Measurements from ENCODE around the gene TSPAN12. TPM values are rescaled to one million over a fixed set of nuclear protein-coding genes. Genes with fewer than 3 reads are reported as not detected.
A peak's percentile ranks its signal among the peaks of the same experiment; 100 is the strongest.

The TSPAN12 gene
- total RNA-seq, 1 experiment from 2014 or later, result 7.4 TPM

DNA sequence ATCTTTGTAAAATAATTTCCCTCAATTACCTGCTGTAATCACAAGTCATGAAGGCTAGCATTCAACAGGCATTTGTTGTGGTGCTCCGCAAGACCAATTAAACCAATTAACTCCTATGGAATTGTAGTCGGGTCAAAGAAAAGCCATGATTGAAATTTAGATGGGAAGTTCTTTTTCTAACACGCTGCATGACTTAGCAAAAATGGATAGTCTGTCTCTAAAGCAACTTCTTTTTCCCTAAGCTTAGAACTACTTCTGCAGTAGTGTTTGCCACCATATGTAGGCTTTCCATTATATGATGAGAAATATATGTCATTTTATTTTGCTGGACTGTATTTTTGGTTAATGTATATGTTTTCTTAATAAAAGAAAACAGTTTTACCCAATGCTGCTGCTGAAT, 119.1 kb downstream of the TSPAN12 start:
- ATAC-seq (no peak), DNase-seq (ENCODE audit: low read depth, low spot score) (no peak)
- Histone ChIP-seq H4K20me1 (ENCODE audit: insufficient read depth) (no peaks in the 10 kb centered on the region), H3K36me3 (ENCODE audit: control insufficient read depth in 1 of 2, insufficient read depth in 2 of 2, low read length in 2 of 2) (no peaks in the 10 kb centered on the region), H3K27ac (ENCODE audit: low read depth, low read length) (no peak overlapping the region), H3K9me2 (ENCODE audit: insufficient read depth) (no peaks in the 10 kb centered on the region), H3K27me3 (ENCODE audit: insufficient read depth, low read length) (no peaks in the 10 kb centered on the region), H3K4me3 (replicated peaks in 1 of 2; ENCODE audit: low read depth in 1 of 2, low read length in 2 of 2) (no peak overlapping the region), H3K4me2 (ENCODE audit: low read length) (no peak overlapping the region), H3K9me3 (ENCODE audit: control insufficient read depth in 1 of 2, insufficient read depth in 1 of 2, low read depth in 1 of 2, low read length in 2 of 2) (no peaks in the 10 kb centered on the region), H2AFZ (ENCODE audit: low read depth, low read length, poor library complexity, severe bottlenecking) (peak overlapping the region; percentile 16), H3K4me1 (ENCODE audit: control insufficient read depth in 1 of 2, insufficient read depth in 2 of 2, low read length in 2 of 2) (no peaks in the 10 kb centered on the region), H3K79me2 (ENCODE audit: insufficient read depth, low read length) (no peaks in the 10 kb centered on the region), H3K9ac (ENCODE audit: low read length) (no peak overlapping the region)
- BruUV-seq (replicated peaks), result no TSS peak
- POLR2A ChIA-PET, result no interaction called here
- intact Hi-C loops (cut with micrococcal nuclease), result no loop called here
- no peak for TF ChIP-seq JUND (IDR thresholded peaks at IDR 0.05)
- no peak for TF ChIP-seq EGR1 (IDR thresholded peaks at IDR 0.05; ENCODE audit: low read depth)
- TF ChIP-seq, protein P1, sequence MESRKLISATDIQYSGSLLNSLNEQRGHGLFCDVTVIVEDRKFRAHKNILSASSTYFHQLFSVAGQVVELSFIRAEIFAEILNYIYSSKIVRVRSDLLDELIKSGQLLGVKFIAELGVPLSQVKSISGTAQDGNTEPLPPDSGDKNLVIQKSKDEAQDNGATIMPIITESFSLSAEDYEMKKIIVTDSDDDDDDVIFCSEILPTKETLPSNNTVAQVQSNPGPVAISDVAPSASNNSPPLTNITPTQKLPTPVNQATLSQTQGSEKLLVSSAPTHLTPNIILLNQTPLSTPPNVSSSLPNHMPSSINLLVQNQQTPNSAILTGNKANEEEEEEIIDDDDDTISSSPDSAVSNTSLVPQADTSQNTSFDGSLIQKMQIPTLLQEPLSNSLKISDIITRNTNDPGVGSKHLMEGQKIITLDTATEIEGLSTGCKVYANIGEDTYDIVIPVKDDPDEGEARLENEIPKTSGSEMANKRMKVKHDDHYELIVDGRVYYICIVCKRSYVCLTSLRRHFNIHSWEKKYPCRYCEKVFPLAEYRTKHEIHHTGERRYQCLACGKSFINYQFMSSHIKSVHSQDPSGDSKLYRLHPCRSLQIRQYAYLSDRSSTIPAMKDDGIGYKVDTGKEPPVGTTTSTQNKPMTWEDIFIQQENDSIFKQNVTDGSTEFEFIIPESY (IDR thresholded peaks at IDR 0.05; ENCODE audit: extremely low read depth, insufficient replicate concordance, low read length), result no peak
- TF ChIP-seq EZH2phosphoT487 (IDR thresholded peaks at IDR 0.05; ENCODE audit: borderline replicate concordance), result no peak
- TF ChIP-seq ZFX (IDR thresholded peaks at IDR 0.05), result no peak
- TF ChIP-seq, protein P2, sequence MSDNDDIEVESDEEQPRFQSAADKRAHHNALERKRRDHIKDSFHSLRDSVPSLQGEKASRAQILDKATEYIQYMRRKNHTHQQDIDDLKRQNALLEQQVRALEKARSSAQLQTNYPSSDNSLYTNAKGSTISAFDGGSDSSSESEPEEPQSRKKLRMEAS (IDR thresholded peaks at IDR 0.05), result no peak
- TF ChIP-seq CBX3 (IDR thresholded peaks at IDR 0.05; ENCODE audit: low read depth), result no peak
- TF ChIP-seq, protein P3, sequence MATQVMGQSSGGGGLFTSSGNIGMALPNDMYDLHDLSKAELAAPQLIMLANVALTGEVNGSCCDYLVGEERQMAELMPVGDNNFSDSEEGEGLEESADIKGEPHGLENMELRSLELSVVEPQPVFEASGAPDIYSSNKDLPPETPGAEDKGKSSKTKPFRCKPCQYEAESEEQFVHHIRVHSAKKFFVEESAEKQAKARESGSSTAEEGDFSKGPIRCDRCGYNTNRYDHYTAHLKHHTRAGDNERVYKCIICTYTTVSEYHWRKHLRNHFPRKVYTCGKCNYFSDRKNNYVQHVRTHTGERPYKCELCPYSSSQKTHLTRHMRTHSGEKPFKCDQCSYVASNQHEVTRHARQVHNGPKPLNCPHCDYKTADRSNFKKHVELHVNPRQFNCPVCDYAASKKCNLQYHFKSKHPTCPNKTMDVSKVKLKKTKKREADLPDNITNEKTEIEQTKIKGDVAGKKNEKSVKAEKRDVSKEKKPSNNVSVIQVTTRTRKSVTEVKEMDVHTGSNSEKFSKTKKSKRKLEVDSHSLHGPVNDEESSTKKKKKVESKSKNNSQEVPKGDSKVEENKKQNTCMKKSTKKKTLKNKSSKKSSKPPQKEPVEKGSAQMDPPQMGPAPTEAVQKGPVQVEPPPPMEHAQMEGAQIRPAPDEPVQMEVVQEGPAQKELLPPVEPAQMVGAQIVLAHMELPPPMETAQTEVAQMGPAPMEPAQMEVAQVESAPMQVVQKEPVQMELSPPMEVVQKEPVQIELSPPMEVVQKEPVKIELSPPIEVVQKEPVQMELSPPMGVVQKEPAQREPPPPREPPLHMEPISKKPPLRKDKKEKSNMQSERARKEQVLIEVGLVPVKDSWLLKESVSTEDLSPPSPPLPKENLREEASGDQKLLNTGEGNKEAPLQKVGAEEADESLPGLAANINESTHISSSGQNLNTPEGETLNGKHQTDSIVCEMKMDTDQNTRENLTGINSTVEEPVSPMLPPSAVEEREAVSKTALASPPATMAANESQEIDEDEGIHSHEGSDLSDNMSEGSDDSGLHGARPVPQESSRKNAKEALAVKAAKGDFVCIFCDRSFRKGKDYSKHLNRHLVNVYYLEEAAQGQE (IDR thresholded peaks at IDR 0.05; ENCODE audit: low read depth), result no peak
- TF ChIP-seq POLR2AphosphoS5 (IDR thresholded peaks at IDR 0.05; ENCODE audit: low read depth, low read length), result no peak
- no peak for TF ChIP-seq FOSL1 (IDR thresholded peaks at IDR 0.05; ENCODE audit: low read depth)
- TF ChIP-seq EZH2 (IDR thresholded peaks at IDR 0.05), result no peak
- no peak for TF ChIP-seq RAD21 (IDR thresholded peaks at IDR 0.05; ENCODE audit: low read depth)
- no peak for TF ChIP-seq ELF1 (IDR thresholded peaks at IDR 0.05; ENCODE audit: borderline replicate concordance, low read depth)
- TF ChIP-seq POLR2A (IDR thresholded peaks at IDR 0.05; ENCODE audit: borderline replicate concordance, extremely low read depth, insufficient read depth, insufficient read length), result no peak
- no peak for TF ChIP-seq ZNF274 (IDR thresholded peaks at IDR 0.05; ENCODE audit: low read depth, low read length)
- TF ChIP-seq, protein P4, sequence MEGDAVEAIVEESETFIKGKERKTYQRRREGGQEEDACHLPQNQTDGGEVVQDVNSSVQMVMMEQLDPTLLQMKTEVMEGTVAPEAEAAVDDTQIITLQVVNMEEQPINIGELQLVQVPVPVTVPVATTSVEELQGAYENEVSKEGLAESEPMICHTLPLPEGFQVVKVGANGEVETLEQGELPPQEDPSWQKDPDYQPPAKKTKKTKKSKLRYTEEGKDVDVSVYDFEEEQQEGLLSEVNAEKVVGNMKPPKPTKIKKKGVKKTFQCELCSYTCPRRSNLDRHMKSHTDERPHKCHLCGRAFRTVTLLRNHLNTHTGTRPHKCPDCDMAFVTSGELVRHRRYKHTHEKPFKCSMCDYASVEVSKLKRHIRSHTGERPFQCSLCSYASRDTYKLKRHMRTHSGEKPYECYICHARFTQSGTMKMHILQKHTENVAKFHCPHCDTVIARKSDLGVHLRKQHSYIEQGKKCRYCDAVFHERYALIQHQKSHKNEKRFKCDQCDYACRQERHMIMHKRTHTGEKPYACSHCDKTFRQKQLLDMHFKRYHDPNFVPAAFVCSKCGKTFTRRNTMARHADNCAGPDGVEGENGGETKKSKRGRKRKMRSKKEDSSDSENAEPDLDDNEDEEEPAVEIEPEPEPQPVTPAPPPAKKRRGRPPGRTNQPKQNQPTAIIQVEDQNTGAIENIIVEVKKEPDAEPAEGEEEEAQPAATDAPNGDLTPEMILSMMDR (IDR thresholded peaks at IDR 0.05 in 2 of 3, conservative IDR thresholded peaks at IDR 0.05 in 1 of 3; ENCODE audit: borderline replicate concordance in 1 of 3, insufficient read depth in 1 of 3, low read depth in 2 of 3, low read length in 2 of 3), result no peak
- TF ChIP-seq SIN3A (IDR thresholded peaks at IDR 0.05; ENCODE audit: low read depth), result no peak
- RAD21 ChIA-PET (ENCODE audit: low non-redundant PET in 1 of 2, low total read pairs in 2 of 2, uncharacterized antibody in 2 of 2, unreplicated experiment in 2 of 2), result interaction anchor here in 1 of 2 experiments (0.7 kb wide), 1 partner anchor 334 kb away, joined by 3 read pairs; no protein-coding TSS in a partner anchor
- CTCF ChIA-PET, result interaction anchor here (1.8 kb wide), 1 partner anchor 13 kb away, joined by 7 read pairs; no protein-coding TSS in a partner anchor
